HG03066 (cell line): ENCODE data around the gene ADAM19.

Experiments used
- ATAC-seq: cut with Tn5 transposase; IDR thresholded peaks from one replicate; pipeline ENCODE4 v1.9.1; 2021; ENCODE audit warnings: low read depth; ENCODE audit not compliant: unreplicated experiment

The ADAM19 gene

DNA sequence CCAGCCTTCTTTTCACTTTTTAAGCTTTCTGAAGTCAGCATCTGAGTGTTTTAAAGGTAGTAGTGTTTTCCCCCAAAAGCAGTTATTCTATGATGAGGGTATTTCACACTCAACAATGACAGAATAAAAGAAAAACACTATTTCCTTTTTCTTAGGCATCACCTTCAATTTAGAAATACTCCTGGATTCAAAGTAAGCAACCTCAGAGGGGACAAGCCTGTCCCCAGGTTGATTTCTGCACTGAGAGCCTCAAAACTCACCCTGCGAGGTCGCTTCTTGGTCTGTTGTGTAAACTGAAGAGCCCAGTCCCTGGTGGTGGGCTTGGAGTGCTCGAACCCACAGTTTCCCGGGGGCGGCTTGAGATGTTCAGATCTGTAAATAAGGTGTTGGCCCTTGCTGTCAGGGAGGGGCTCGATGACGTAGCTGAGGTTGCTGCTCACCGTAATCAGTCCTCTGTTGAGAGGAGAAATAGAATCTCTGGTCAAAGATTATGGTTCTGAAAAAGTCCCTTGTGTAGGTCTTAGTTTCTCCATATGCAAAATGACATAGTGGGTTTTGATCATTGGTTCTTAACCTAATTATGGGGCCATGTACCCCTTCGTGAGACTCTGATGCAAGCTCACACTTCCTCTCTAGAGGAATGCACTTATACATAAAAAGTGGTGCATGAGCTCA, 55.9 kb downstream of the ADAM19 start:
- no peak for ATAC-seq

DNA sequence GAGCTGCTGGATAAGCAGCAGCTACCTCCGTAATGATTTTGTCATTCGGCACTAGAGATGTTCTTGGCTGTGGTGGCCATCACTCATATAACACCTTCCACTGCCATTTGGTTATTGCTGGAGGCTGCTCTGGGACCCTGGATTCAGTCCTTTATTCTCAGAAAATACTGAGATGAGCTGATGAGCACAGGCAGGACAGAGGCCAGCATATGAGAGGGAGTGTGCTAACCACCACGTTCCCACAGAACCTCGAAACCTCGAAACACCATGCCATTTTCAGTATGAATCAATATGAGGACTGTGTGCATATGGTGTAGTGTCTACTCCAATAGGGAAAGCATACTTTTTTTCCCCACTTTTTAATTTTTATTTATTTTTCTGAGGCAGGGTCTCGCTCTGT, 56.6 kb downstream of the ADAM19 start:
- ATAC-seq, result peak; percentile 82

DNA sequence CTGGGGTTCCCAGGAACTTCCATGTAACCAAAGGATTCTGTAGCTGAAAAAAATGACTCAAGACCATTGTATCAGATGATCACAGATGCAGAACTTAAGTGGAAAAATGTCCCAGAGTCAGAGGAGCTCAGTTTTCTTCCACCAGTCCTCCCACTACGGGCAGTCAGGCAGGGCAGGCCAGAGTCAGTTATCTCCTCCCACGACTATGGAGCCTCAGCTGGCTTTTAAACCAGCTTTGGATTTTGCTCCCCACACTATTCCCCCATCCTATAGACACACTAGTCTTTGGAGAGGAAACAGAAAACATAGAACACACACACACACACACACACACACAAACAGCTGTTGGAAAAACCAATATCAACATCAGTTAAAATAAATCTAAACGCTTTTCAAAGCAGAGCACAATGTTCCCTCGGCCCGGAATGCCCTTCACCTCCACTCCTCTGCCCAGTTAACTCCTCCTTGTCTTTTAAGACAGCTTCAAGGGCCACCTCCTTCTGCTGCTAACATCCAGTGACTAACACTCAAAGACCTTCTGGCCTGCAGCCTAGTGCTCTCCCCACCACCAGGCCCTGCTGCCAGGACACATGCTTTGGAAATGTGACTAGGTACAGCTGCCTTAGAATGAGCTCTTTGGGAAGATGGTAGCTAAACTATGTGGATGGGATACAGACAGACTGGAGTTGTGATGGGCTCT, 58.8 kb downstream of the ADAM19 start:
- ATAC-seq, result no peak

- no peak for ATAC-seq
Observed at GRCh38 chr5:157516006-157516405, 59.6 kb downstream of the ADAM19 start.

DNA sequence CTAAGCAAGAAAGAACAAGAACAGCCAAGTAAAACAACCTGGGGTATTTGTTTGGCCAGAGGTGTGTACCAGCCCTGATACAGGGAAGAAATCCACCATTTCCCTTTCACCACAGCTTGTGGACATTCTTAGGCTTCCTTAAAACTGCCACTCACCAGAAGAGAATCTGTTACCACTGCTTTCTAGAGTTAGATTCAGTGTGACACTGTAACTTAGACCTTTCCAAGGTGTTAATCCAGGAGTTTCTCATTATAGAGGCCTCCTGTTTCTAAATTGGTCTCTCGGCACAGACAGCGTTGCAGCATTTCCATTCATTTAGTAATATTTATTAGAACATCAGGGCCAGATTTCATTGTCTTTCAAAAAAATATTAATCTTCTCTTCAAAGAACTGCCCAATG, 60.6 kb downstream of the ADAM19 start:
- ATAC-seq, result no peak

DNA sequence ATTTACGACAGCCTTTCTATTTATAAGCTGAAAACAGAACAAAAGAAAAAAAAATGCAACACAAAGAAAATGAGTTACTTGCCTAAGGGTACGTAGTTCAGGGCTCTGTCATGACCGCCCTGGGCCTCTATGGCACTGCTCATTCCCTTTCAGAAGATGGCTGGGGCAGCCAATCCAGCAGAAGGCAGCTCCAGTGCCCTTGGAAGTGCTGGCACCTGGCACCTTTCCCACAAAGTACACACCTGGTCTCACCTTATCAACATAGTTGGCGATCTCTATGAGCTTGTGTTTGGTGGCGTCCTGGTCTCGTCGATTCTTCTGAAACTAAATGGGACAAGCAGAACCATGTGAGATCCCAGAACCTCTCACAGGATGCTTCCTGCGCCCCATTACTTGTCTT, 62.4 kb downstream of the ADAM19 start:
- no peak for ATAC-seq

GRCh38 chr5:157511651-157512644, 63.6 kb downstream of the ADAM19 start:
- ATAC-seq, result no peak

GRCh38 chr5:157510682-157511081, 64.9 kb downstream of the ADAM19 start:
- ATAC-seq, result no peak

DNA sequence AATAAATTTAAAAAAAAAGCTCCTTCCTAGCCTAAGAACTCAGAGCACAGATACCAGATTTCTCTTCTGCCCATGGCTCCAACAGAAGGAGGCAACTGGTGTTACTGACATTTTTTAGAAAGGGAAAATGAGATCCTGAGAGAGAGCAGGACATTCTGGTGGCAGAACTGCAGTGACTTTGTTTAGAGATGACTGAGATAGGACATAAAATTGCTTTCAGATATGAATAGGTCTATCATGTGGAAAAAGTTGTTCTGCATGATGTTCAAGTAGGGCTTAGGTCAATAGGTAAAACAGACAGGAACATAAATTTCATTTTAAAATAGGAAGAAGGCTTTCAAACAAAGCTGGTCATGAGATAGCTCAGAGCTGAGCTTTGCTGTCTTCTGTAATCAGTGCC, 66.0 kb downstream of the ADAM19 start:
- peak; percentile 60 for ATAC-seq

DNA sequence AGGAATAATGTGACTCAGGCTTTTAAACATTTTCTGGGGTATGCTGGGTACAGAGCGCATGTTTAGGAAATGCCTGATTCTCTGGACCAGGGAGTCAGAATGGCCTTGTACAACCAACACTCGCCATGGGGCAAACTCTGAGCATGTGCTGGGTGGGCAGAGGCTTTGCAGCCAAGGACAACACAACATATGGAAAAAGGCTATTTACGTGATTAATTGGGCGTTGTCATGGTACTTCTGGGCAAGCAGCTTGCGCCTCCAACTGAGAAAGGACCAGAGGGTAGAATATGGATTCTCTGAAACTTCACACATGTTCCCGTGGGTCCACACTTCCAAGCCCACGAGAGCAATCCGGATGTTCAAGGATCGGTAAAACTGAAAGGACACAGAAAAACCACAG, 66.5 kb downstream of the ADAM19 start:
- no peak for ATAC-seq

GRCh38 chr5:157506981-157507780, 68.4 kb downstream of the ADAM19 start:
- no peak for ATAC-seq

GRCh38 chr5:157506066-157506590, 69.4 kb downstream of the ADAM19 start:
- no peak for ATAC-seq

GRCh38 chr5:157505496-157505895, 70.1 kb downstream of the ADAM19 start:
- no peak for ATAC-seq

- ATAC-seq, result no peak
Observed at GRCh38 chr5:157504053-157504452, 71.5 kb downstream of the ADAM19 start.

DNA sequence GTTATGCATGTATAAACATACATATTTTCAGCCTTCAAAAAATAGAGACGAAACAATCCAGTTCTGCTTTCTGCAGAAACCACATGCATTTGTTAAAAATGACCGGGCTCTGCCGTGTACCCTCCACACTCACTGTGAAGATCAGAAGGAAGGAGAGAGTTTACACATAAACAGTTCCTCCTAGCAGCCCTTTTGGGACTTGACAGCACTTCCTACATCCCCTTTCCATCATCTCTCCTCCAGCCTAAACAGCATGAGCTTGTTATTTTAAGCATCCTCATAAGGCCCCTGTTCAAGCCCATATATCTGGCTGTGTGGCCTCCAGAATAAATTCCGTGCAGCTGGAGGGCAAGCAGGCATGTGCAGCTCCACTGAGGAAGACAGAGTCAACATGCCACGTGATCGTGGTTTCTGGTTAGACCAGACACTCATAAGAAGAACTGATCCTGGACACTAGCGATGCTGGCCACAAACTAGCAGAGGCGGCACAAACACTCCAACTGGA, 73.4 kb downstream of the ADAM19 start:
- ATAC-seq, result peak; percentile 73

GRCh38 chr5:157497875-157498611, 77.5 kb downstream of the ADAM19 start:
- no peak for ATAC-seq

DNA sequence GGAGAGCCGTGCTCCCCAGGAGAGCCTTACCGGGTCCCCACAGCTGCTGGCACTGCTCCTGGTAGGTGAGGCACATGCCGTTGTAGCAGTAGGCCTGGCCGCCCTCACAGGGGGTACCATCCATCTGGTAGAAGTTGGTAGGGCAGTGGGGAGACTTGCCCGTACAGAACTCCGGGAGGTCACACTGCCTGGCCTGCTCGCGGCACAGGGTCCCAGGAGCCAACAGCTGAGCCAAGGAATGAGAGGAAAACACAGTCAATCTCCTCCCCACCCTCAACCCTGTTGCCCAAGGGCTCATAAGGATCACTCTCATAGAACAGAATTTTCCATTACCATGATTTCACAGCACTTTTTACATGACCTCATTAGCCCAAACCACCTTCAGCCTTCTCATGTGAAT, 78.7 kb downstream of the ADAM19 start:
- no peak for ATAC-seq

DNA sequence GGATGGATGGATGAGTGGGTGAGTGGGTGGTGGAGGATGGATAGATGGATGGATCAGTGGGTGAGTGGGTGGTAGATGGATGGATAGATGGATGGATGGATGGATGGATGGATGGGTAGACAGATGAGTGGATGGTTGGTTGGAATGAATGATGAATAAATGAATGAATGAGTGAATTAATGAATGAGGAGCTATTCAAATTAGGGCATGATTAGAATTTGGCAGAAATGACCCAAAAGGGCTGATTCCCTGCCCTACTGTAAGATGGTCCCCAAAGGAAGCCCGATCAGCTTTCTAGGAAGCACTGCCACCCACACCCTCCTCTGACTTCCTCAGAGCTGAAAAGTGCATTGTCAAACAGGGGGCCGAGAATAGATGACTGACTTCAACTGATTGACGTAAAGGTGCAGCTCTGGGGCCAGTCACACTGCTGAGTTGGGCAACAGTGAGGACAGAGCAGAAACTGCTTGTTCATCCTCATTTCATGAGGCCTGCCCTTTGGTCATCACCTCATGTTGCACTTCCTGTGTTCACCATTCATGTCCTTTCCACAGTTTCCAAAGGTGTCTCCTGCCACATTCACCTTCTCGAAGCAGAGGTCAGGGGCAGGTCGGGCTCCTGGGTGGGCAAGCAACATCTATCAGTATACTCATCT, 81.3 kb downstream of the ADAM19 start:
- ATAC-seq, result peak; percentile 55

- ATAC-seq, result no peak
Observed at GRCh38 chr5:157492886-157493285, 82.7 kb downstream of the ADAM19 start.
